B cell (primary cell): ENCODE results near the gene PLK3. TPM values are rescaled to one million over a fixed set of nuclear protein-coding genes. Genes with fewer than 3 reads are reported as not detected.

ENCODE experiments used
- ATAC-seq: fragments of 200-7000 bp; cut with Tn5 transposase; one replicate; pipeline ENCODE4 v1.10.0; 2021; ENCODE audit warnings: low read depth, mild to moderate bottlenecking, moderate number of reproducible peaks, moderate library complexity
- CTCF ChIA-PET: fragments of 350-600 bp; sonication (Branson Sonifier 250); formaldehyde crosslinking; loops from one replicate; lab custom pipeline; 2021; ENCODE audit warnings: antibody characterized with exemption, inconsistent platforms; lab: Charles Lee
- POLR2A ChIA-PET: fragments of 350-600 bp; sonication (Branson Sonifier 250); formaldehyde crosslinking; loops from one replicate; lab custom pipeline; 2021; ENCODE audit warnings: antibody characterized with exemption; lab: Charles Lee
- DNase-seq: peaks from one replicate; pipeline ENCODE4 v3.0.0; 2013
- H2AFZ ChIP-seq: 2 replicates; pipeline ENCODE4 v1.6.1; 2012; ENCODE audit warnings: mild to moderate bottlenecking, low read depth, low read length; ENCODE audit not compliant: insufficient read depth, poor library complexity, severe bottlenecking
- H3K27ac ChIP-seq, 2 donors: 1 replicate in 1 of 2; 2 replicates in 1 of 2; pipeline ENCODE4 v1.5.1; 2012 to 2013; ENCODE audit warnings: low read length in 2 of 2, mild to moderate bottlenecking in 2 of 2, moderate library complexity in 1 of 2
- H3K27me3 ChIP-seq, 4 experiments: fragments of 200-600 bp in 1 of 4; sonication (generic) in 1 of 4; replicated peaks in 1 of 4; 1 replicate in 2 of 4; 2 replicates in 2 of 4; pipeline versions ENCODE4 v1.6.1 to v1.7.0; 2013 to 2016; ENCODE audit warnings: low read length in 3 of 4, mild to moderate bottlenecking in 2 of 4, mixed read lengths in 1 of 4, moderate library complexity in 1 of 4; ENCODE audit not compliant: insufficient read depth in 4 of 4, control insufficient read depth in 3 of 4; ENCODE audit errors: control extremely low read depth in 1 of 4
- H3K36me3 ChIP-seq, 2 experiments: replicated peaks in 1 of 2; 1 replicate in 1 of 2; 2 replicates in 1 of 2; pipeline versions ENCODE4 v1.6.1 to v1.7.1; 2013; ENCODE audit warnings: low read length in 1 of 2; ENCODE audit not compliant: insufficient read depth in 2 of 2, control insufficient read depth in 1 of 2; ENCODE audit errors: control extremely low read depth in 1 of 2, extremely low read depth in 1 of 2
- H3K4me1 ChIP-seq, 2 donors: fragments of 200-600 bp in 1 of 2; sonication (generic) in 1 of 2; 1 replicate in 1 of 2; 2 replicates in 1 of 2; pipeline versions ENCODE4 v1.5.1 to v1.6.1; 2013 to 2017; ENCODE audit warnings: low read length in 2 of 2; ENCODE audit not compliant: control insufficient read depth in 2 of 2, insufficient read depth in 2 of 2
- H3K4me2 ChIP-seq: replicated peaks from 2 replicates; pipeline ENCODE3; 2012; ENCODE audit warnings: mild to moderate bottlenecking, low read depth, low read length; ENCODE audit not compliant: poor library complexity, severe bottlenecking
- H3K4me3 ChIP-seq, 5 experiments: fragments of 200-600 bp in 1 of 5; sonication (generic) in 1 of 5; 1 replicate in 3 of 5; 2 replicates in 2 of 5; pipeline versions ENCODE4 v1.5.1 to v1.7.0; 2011 to 2016; ENCODE audit warnings: low read length in 4 of 5, mild to moderate bottlenecking in 4 of 5, low read depth in 2 of 5, control low read depth in 1 of 5, moderate library complexity in 1 of 5; ENCODE audit not compliant: insufficient read depth in 1 of 5; ENCODE audit errors: control extremely low read depth in 1 of 5, extremely low read depth in 1 of 5
- H3K79me2 ChIP-seq: fragments of 200-600 bp; sonication (generic); one replicate; pipeline ENCODE4 v1.6.0; 2016; ENCODE audit warnings: low read length; ENCODE audit not compliant: control insufficient read depth, insufficient read depth
- H3K9ac ChIP-seq: fragments of 200-600 bp; sonication (generic); 2 replicates; pipeline ENCODE4 v1.6.1; 2017; ENCODE audit warnings: mild to moderate bottlenecking, low read length, moderate library complexity
- H3K9me3 ChIP-seq, 3 donors: one replicate each; pipeline versions ENCODE4 v1.6.1 to v1.7.1; 2013; ENCODE audit warnings: low read length in 2 of 3; ENCODE audit not compliant: control insufficient read depth in 2 of 3, insufficient read depth in 1 of 3; ENCODE audit errors: control extremely low read depth in 1 of 3
- H4K20me1 ChIP-seq: 2 replicates; pipeline ENCODE4 v1.6.0; 2012; ENCODE audit warnings: mild to moderate bottlenecking, low read length; ENCODE audit not compliant: insufficient read depth, control insufficient read depth, poor library complexity, severe bottlenecking
- H3K27ac Mint-ChIP-seq: one replicate; pipeline ENCODE4 v1.8.0; 2021; ENCODE audit warnings: mixed read lengths
- H3K27me3 Mint-ChIP-seq: one replicate; pipeline ENCODE4 v1.8.0; 2021; ENCODE audit warnings: mixed read lengths
- H3K4me1 Mint-ChIP-seq: one replicate; pipeline ENCODE4 v1.8.0; 2021; ENCODE audit warnings: mixed read lengths
- H3K4me3 Mint-ChIP-seq: one replicate; pipeline ENCODE4 v1.8.0; 2021; ENCODE audit warnings: mixed read lengths
- H3K9me3 Mint-ChIP-seq: one replicate; pipeline ENCODE4 v1.8.0; 2022; ENCODE audit warnings: mixed read lengths; ENCODE audit not compliant: insufficient read depth
- EZH2 ChIP-seq: IDR thresholded peaks from 2 replicates; pipeline ENCODE4 v1.6.1; 2012; ENCODE audit warnings: borderline replicate concordance, low read depth, mild to moderate bottlenecking, moderate library complexity, low read length; ENCODE audit not compliant: insufficient read depth, poor library complexity, severe bottlenecking
- WGBS: methylation state at CpG from one replicate; pipeline ENCODE4 v1.1.5; 2013; ENCODE audit warnings: missing lambda C conversion rate; ENCODE audit not compliant: insufficient coverage; 5-methylcytosine and 5-hydroxymethylcytosine counted together
- intact Hi-C: fragments of 100-400 bp; cut with micrococcal nuclease; formaldehyde crosslinking; loops from one replicate; pipeline ENCODE4 v1.10.0; 2022
- polyA plus RNA-seq: library from polyadenylated mRNA; depleted of rRNA; stranded (reverse); fragments of >200 nt; gene quantifications from 2 replicates; pipeline ENCODE4 v1.2.3, GENCODE V29; 2012
- total RNA-seq, 2 donors: library from RNA; stranded (reverse); fragments of 120-200 nt in 1 of 2; gene quantifications; 1 replicate in 1 of 2; 2 replicates in 1 of 2; pipeline versions ENCODE4 v1.2.3 to v1.2.4, GENCODE V29; 2013 to 2022
- TF ChIP-seq, protein P1 (sequence below): fragments of 200-600 bp; IDR thresholded peaks from one replicate; pipeline ENCODE4 v1.8.0; 2022; ENCODE audit warnings: antibody characterized with exemption, mild to moderate bottlenecking

Gene PLK3
- total and polyA plus RNA-seq, 2 donors (not counting 1 experiment from before 2014, with no cell fraction given) = 35.9 to 93.5 TPM

DNA sequence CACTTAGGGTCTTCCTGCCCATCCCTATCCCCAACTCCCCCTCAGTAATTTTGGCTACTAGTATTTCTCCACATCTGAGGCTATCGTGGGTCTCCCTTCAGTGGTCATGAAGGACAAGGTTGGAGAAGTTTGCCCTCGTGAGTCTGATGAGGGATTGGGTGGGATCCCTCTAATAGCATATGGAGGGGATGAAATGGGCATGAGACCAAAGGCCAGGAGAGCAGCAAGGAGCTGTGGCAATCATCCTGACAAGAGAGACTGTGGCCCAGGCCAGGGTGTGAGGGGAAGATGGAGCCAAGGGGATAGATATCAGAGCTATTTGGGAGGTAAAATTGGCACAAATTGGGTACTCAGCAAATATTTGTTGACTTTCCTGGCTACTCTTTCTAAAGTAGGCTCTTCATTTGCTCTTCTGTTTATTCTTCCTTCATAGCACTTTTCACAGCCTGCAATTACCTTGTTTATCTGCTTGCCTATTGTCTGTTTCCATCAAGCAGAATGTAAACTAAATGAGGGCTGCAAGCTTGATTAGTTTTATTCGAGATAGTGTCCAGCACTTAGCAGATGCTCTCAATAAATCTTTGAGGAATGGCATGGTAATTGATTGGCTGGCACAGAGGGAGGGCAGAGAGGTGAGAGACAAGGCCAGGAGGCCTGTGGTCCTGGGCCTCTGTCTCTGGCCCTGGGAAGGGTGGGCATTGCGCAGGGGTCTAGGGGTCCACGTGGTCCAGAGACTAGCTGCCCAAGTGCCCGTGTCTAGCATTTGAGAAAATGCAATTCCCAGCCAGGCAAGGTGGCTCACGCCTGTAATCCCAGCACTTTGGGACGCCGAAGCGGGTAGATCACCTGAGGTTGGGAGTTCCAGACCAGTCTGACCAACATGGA, 1.5 kb upstream of the PLK3 start:
- H3K79me2 ChIP-seq = peaks cover 5% of the 10 kb centered on the region
- Mint-ChIP-seq H3K4me3 (peak overlapping the region; percentile 37), H3K27me3 (no peaks in the 10 kb centered on the region), H3K9me3 (no peaks in the 10 kb centered on the region), H3K4me1 (peaks cover 33% of the 10 kb centered on the region), H3K27ac (peak overlapping the region; percentile 73)
- peaks cover 16 to 38% of the 10 kb centered on the region in 2 donors for H3K4me1 ChIP-seq
- H3K4me3 ChIP-seq = no peak overlapping the region
- TF ChIP-seq, protein P1, sequence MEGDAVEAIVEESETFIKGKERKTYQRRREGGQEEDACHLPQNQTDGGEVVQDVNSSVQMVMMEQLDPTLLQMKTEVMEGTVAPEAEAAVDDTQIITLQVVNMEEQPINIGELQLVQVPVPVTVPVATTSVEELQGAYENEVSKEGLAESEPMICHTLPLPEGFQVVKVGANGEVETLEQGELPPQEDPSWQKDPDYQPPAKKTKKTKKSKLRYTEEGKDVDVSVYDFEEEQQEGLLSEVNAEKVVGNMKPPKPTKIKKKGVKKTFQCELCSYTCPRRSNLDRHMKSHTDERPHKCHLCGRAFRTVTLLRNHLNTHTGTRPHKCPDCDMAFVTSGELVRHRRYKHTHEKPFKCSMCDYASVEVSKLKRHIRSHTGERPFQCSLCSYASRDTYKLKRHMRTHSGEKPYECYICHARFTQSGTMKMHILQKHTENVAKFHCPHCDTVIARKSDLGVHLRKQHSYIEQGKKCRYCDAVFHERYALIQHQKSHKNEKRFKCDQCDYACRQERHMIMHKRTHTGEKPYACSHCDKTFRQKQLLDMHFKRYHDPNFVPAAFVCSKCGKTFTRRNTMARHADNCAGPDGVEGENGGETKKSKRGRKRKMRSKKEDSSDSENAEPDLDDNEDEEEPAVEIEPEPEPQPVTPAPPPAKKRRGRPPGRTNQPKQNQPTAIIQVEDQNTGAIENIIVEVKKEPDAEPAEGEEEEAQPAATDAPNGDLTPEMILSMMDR = no peak
- no peak for TF ChIP-seq EZH2
- no peaks in the 10 kb centered on the region for H3K27me3 ChIP-seq
- ChIA-PET POLR2A (interaction anchor here (0.6 to 2.6 kb wide), 2 partner anchors 21 to 121 kb away, joined by 7 to 61 read pairs; no protein-coding TSS in a partner anchor), CTCF (interaction anchor here (0.8 to 4.2 kb wide), 13 partner anchors 8 to 541 kb away, joined by 3 to 70 read pairs (median 4); partner anchors contain the start of genes BEST4, BTBD19, HECTD3 and UROD)
- H3K9ac ChIP-seq = no peak overlapping the region
- H3K9me3 ChIP-seq = no peaks in the 10 kb centered on the region
- H4K20me1 ChIP-seq = no peaks in the 10 kb centered on the region
- peaks cover 0 to 10% of the 10 kb centered on the region in 2 experiments for H3K36me3 ChIP-seq
- WGBS = 93% methylated on average over 9 of the region's 10 CpGs
- H3K4me2 ChIP-seq = no peak overlapping the region
- no peak for DNase-seq
- intact Hi-C loops = loop anchor here (2.0 kb wide), 2 partner anchors 24 to 38 kb away; partner anchors contain the start of gene RPS8
- H3K27ac ChIP-seq = peak overlapping the region in 1 of 2 donors; percentile 60
- H2AFZ ChIP-seq = peak overlapping the region; percentile 47
- no peak for ATAC-seq
